Ovary (tissue), 3 donors: ENCODE data around the gene PACS2.

Experiments used
- EP300 ChIP-seq: sonication (generic); formaldehyde crosslinking; IDR thresholded peaks from one replicate; pipeline ENCODE4 v1.6.1; 2017; ENCODE audit warnings: antibody characterized with exemption
- TF ChIP-seq, protein P1 (sequence below), 3 donors: fragments of 450-650 bp in 2 of 3; fragments of 200-600 bp in 1 of 3; IDR thresholded peaks; one replicate each; pipeline versions ENCODE4 v1.5.1 to v1.8.0; 2016 to 2022; ENCODE audit warnings: antibody characterized with exemption in 3 of 3, mild to moderate bottlenecking in 1 of 3
- donor health status: DM: no; HTN: no; CAD: no.

GRCh38 chr14:105346200-105346533 lies 31.6 kb downstream of the PACS2 start:
- TF ChIP-seq EP300: no peak
- TF ChIP-seq, protein P1, sequence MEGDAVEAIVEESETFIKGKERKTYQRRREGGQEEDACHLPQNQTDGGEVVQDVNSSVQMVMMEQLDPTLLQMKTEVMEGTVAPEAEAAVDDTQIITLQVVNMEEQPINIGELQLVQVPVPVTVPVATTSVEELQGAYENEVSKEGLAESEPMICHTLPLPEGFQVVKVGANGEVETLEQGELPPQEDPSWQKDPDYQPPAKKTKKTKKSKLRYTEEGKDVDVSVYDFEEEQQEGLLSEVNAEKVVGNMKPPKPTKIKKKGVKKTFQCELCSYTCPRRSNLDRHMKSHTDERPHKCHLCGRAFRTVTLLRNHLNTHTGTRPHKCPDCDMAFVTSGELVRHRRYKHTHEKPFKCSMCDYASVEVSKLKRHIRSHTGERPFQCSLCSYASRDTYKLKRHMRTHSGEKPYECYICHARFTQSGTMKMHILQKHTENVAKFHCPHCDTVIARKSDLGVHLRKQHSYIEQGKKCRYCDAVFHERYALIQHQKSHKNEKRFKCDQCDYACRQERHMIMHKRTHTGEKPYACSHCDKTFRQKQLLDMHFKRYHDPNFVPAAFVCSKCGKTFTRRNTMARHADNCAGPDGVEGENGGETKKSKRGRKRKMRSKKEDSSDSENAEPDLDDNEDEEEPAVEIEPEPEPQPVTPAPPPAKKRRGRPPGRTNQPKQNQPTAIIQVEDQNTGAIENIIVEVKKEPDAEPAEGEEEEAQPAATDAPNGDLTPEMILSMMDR (IDR thresholded peaks at IDR 0.05): no peak
